Psoas muscle (tissue), 8 donors: ENCODE results near the gene NEK5. TPM values are rescaled to one million over a fixed set of nuclear protein-coding genes. Genes with fewer than 3 reads are reported as not detected.

Source experiments
- ATAC-seq, 4 donors: fragments of 200-7000 bp; cut with Tn5 transposase; one replicate each; pipeline ENCODE4 v1.9.1; 2020; ENCODE audit warnings: moderate library complexity in 3 of 4, mild to moderate bottlenecking in 2 of 4
- DNase-seq, 2 donors: peaks; one replicate each; pipeline ENCODE4 v3.0.0-alpha.2; 2020
- H3K27ac ChIP-seq: fragments of 200-600 bp; one replicate; pipeline ENCODE4 v1.8.0; 2022
- H3K27me3 ChIP-seq, 3 donors: fragments of 200-600 bp in 1 of 3; one replicate each; pipeline versions ENCODE4 v1.6.1 to v1.8.0; 2013 to 2022; ENCODE audit warnings: low read length in 2 of 3, mild to moderate bottlenecking in 2 of 3, moderate library complexity in 1 of 3; ENCODE audit not compliant: insufficient read depth in 3 of 3
- H3K36me3 ChIP-seq, 2 donors: fragments of 200-600 bp in 1 of 2; one replicate each; pipeline versions ENCODE4 v1.6.1 to v1.8.0; 2013 to 2022; ENCODE audit warnings: low read depth in 1 of 2, mild to moderate bottlenecking in 1 of 2, moderate library complexity in 1 of 2; ENCODE audit not compliant: insufficient read depth in 1 of 2
- H3K4me1 ChIP-seq: fragments of 200-600 bp; one replicate; pipeline ENCODE4 v1.8.0; 2022
- H3K4me3 ChIP-seq: fragments of 200-600 bp; one replicate; pipeline ENCODE4 v1.8.0; 2022; ENCODE audit warnings: mild to moderate bottlenecking
- H3K9me3 ChIP-seq: fragments of 200-600 bp; one replicate; pipeline ENCODE4 v1.8.0; 2022
- CTCF ChIP-seq: fragments of 200-600 bp; IDR thresholded peaks from one replicate; pipeline ENCODE4 v1.8.0; 2022; ENCODE audit warnings: antibody characterized with exemption
- WGBS, 3 donors: extraction: QIAGEN DNeasy Blood & Tissue Kit; methylation state at CpG; one replicate each; pipeline versions ENCODE4 v1.1.6 to v1.1.7; 2013; 5-methylcytosine and 5-hydroxymethylcytosine counted together
- intact Hi-C, 2 donors: fragments of 100-400 bp; cut with DNase I; formaldehyde crosslinking; loops; one replicate each; pipeline versions ENCODE4 v1.11.0 to v1.14.2; 2022
- polyA plus RNA-seq, 3 donors: library from polyadenylated mRNA; stranded (reverse); fragments of 200-250 nt; gene quantifications; one replicate each; pipeline ENCODE4 v1.2.3, GENCODE V29; 2013
- total RNA-seq, 4 donors: library from RNA; stranded (reverse); fragmentation: NEBNext Ultra II Directional in 2 of 4; extraction: Animal tissue kit (Norgen Biotek cat#: 25700) in 2 of 4; gene quantifications; one replicate each; pipeline versions ENCODE4 v1.2.1 to v1.2.4, GENCODE V29; 2021 to 2023
- donor health status: healthy with polysubstance abuse.
- donor health status: DM: no; HTN: no; CAD: no; lungs with moderate emphysema.
- donor health status: Bipolar disorder and iron deficiency.
- donor health status: healthy.
- donor health status: DM: yes; HTN: yes; CAD: no.
- donor health status: DM: no; HTN: no; CAD: no.
- donor health status: DM: no; HTN: no; CAD: no.
- donor health status: DM: yes; HTN: yes; CAD: no.

The NEK5 gene
- total and polyA plus RNA-seq, 7 donors: 0.03 to 0.48 (median 0.05) TPM; not detected in 4

GRCh38 chr13:52005841-52006522 lies 122.9 kb downstream of the NEK5 start:
- H3K27me3 ChIP-seq: no peaks in the 10 kb centered on the region
- H3K4me3 ChIP-seq: no peak overlapping the region
- no peak overlapping the region for H3K27ac ChIP-seq
- no peak for ATAC-seq
- H3K36me3 ChIP-seq: no peaks in the 10 kb centered on the region
- no peak for DNase-seq
- no peaks in the 10 kb centered on the region for H3K9me3 ChIP-seq
- 91 to 93% (median 91%) methylated on average over 13 of the region's 13 CpGs for WGBS, 3 donors
- TF ChIP-seq CTCF: no peak
- intact Hi-C loops: loop anchor here in 1 of 2 donors (10.0 kb wide), 1 partner anchor 449 kb away; the partner anchor contains the start of genes CKAP2 and VPS36
- H3K4me1 ChIP-seq: peaks cover 9% of the 10 kb centered on the region

GRCh38 chr13:52004511-52005170 lies 124.2 kb downstream of the NEK5 start:
- no peak overlapping the region for H3K4me3 ChIP-seq
- DNase-seq: no peak
- H3K4me1 ChIP-seq: no peaks in the 10 kb centered on the region
- no peak overlapping the region for H3K27ac ChIP-seq
- H3K27me3 ChIP-seq: no peaks in the 10 kb centered on the region
- TF ChIP-seq CTCF: no peak
- 88 to 94% (median 89%) methylated on average over 7 of the region's 7 CpGs for WGBS, 3 donors
- ATAC-seq: no peak
- intact Hi-C loops: loop anchor here in 1 of 2 donors (10.0 kb wide), 1 partner anchor 450 kb away; the partner anchor contains the start of genes CKAP2 and VPS36
- no peaks in the 10 kb centered on the region for H3K9me3 ChIP-seq
- H3K36me3 ChIP-seq: no peaks in the 10 kb centered on the region

GRCh38 chr13:52003541-52003940 lies 125.3 kb downstream of the NEK5 start:
- Histone ChIP-seq H3K9me3 (no peaks in the 10 kb centered on the region), H3K27me3 (no peaks in the 10 kb centered on the region), H3K27ac (no peak overlapping the region), H3K4me1 (peaks cover 10% of the 10 kb centered on the region), H3K4me3 (no peak overlapping the region), H3K36me3 (no peaks in the 10 kb centered on the region)
- intact Hi-C loops: loop anchor here in 1 of 2 donors (10.0 kb wide), 1 partner anchor 451 kb away; the partner anchor contains the start of genes CKAP2 and VPS36
- ATAC-seq: peak; percentile 66 to 81 (median 72)
- 37 to 57% (median 47%) methylated on average over 4 of the region's 4 CpGs for WGBS, 3 donors
- no peak for DNase-seq
- peak; percentile 17 for TF ChIP-seq CTCF

GRCh38 chr13:52002361-52002760 lies 126.5 kb downstream of the NEK5 start:
- intact Hi-C loops: loop anchor here in 1 of 2 donors (10.0 kb wide), 1 partner anchor 452 kb away; the partner anchor contains the start of genes CKAP2 and VPS36
- Histone ChIP-seq H3K9me3 (no peaks in the 10 kb centered on the region), H3K36me3 (no peaks in the 10 kb centered on the region), H3K4me1 (peaks cover 13% of the 10 kb centered on the region), H3K4me3 (no peak overlapping the region), H3K27ac (no peak overlapping the region), H3K27me3 (no peaks in the 10 kb centered on the region)
- WGBS, 3 donors: 69 to 83% (median 81%) methylated on average over 3 to 4 of the region's 4 CpGs
- no peak for ATAC-seq
- no peak for DNase-seq
- no peak for TF ChIP-seq CTCF
